GM12875 (cell line): Measurements from ENCODE around the gene GGA2.
"Not testable (repeated sequence)": the region's sequence is repeated elsewhere in the genome, so short reads cannot be mapped to it uniquely, and the experiment has no call there.

ENCODE experiments used
- H3K4me3 ChIP-seq: one replicate; pipeline ENCODE4 v1.5.1; 2011; ENCODE audit warnings: low read depth, low read length, control low read depth
- CTCF ChIP-seq: IDR thresholded peaks from 2 replicates; pipeline ENCODE4 v1.5.1; 2011; ENCODE audit warnings: low read depth, mild to moderate bottlenecking, control low read depth, inconsistent platforms, low read length, moderate library complexity, borderline replicate concordance; ENCODE audit not compliant: insufficient read depth

GGA2 gene

DNA sequence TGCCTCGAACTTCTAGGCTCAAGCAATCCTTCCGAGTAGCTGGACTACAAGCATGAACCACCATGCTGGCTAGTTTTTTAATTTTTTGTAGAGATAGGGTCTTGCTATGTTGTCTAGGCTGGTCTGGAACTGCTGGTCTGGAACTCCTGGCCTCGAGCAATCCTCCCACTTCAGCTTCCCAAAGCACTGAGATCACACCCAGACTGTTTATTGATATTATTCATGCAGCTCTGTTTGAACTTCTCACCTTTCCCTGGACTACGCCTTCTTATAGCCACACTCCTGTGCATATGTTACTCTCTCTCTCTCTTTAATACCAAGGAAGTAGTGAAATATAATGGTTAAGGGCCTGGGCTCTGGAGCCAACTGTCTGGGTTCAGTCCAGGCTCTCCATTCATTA is 61.9 kb downstream of the GGA2 start:
- H3K4me3 ChIP-seq = no peak overlapping the region
- TF ChIP-seq CTCF = no peak

- H3K4me3 ChIP-seq = not testable (repeated sequence)
These were observed 72.8 kb downstream of the GGA2 start for GRCh38 chr16:23437542-23437941.

DNA sequence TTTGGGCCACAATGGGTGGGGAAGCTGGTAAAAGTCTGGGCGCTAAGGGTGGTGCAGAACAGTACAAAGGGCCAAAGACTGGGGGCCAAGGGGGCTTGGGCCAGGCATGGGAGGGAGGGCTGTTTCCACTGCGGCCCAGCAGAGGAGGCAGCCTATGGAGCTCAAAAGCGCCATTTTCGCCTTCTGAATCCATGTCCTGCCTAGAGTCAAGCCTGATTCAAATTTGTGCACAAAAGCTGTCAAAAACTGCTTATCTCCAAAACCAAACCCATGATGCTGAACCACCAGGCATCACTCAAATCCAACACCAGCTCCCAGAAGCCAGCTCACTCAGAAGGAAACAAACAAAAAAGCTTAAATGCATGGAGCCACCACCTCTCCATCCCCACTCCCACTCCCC is 73.3 kb downstream of the GGA2 start:
- H3K4me3 ChIP-seq = no peak overlapping the region

GRCh38 chr16:23435500-23435899 is 74.8 kb downstream of the GGA2 start:
- H3K4me3 ChIP-seq = no peak overlapping the region
- TF ChIP-seq CTCF = peak; percentile 91

More for the DNA sequence above, 73.3 kb downstream of the GGA2 start:
- TF ChIP-seq CTCF = no peak

DNA sequence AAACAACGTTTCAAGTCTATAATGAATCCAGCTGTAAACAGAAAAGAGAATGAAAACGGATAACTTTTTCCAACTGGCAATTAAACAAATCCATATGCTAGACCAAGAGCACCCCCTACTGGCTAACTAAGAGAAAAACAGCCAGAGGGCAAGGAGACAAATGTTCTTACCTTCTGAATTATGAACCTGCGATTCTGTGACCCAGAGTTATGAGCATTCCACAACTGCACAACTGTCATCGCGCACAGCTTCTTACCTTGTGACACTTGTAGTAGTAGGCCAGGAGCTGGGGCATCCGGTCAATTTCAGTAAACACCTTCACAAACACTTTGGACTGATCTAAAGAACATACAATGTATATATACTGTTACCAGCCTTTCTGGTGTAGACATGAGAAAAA is 75.9 kb downstream of the GGA2 start:
- no peak overlapping the region for H3K4me3 ChIP-seq
- peak; percentile 70 for TF ChIP-seq CTCF

GRCh38 chr16:23433261-23433920 is 76.9 kb downstream of the GGA2 start:
- H3K4me3 ChIP-seq = no peak overlapping the region
- TF ChIP-seq CTCF = no peak

GRCh38 chr16:23432176-23433128 is 77.8 kb downstream of the GGA2 start:
- H3K4me3 ChIP-seq = no peak overlapping the region
- no peak for TF ChIP-seq CTCF
